ENCODE measurements around the gene ADD2.
"Not testable (repeated sequence)": the region's sequence is repeated elsewhere in the genome, so short reads cannot be mapped to it uniquely, and the experiment has no call there.

ADD2 gene, protein sequence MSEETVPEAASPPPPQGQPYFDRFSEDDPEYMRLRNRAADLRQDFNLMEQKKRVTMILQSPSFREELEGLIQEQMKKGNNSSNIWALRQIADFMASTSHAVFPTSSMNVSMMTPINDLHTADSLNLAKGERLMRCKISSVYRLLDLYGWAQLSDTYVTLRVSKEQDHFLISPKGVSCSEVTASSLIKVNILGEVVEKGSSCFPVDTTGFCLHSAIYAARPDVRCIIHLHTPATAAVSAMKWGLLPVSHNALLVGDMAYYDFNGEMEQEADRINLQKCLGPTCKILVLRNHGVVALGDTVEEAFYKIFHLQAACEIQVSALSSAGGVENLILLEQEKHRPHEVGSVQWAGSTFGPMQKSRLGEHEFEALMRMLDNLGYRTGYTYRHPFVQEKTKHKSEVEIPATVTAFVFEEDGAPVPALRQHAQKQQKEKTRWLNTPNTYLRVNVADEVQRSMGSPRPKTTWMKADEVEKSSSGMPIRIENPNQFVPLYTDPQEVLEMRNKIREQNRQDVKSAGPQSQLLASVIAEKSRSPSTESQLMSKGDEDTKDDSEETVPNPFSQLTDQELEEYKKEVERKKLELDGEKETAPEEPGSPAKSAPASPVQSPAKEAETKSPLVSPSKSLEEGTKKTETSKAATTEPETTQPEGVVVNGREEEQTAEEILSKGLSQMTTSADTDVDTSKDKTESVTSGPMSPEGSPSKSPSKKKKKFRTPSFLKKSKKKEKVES

GRCh38 chr2:70767699-70768589, at the start of gene ADD2:
Gene ADD2 (minus strand): TSS chr2:70768200. CDS start chr2:70706408, 61,792 bp downstream.
- TF ChIP-seq ZNF274 (IDR thresholded peaks at IDR 0.05; ENCODE audit: low read depth, low read length), result no peak
- H3K4me3 ChIP-seq (ENCODE audit: low read length), result peak within 1 kb of the TSS; percentile 1; the same call in 1 of the 2 replicates

GRCh38 chr2:70817284-70817954, 49.4 kb upstream of the ADD2 start:
- no peak for TF ChIP-seq ZNF274 (IDR thresholded peaks at IDR 0.05; ENCODE audit: low read depth, low read length)

DNA sequence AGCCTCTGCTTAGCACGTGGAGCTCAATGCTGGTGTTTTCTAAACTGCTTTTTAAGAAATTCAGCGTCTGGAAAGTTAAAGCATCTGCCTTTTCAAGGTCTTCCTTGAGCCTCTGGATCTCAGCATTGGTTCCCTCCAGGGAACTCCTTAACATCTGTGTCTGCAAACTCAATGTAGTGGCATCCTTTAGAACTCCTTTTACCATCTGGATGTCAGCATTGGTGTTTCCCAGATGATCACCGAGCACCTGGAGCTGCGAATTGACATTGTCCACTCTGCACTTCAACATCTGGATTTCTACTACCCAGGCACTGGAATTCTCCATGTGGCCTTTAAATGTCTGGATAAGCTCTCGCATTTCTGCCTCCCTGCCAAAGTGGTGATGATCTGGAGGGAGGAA, 48.7 kb upstream of the ADD2 start:
- no peak for TF ChIP-seq ZNF274 (IDR thresholded peaks at IDR 0.05; ENCODE audit: low read depth, low read length)
- no peak overlapping the region for H3K4me3 ChIP-seq (ENCODE audit: low read length)

More at GRCh38 chr2:70817284-70817954, 49.4 kb upstream of the ADD2 start:
- no peak overlapping the region for H3K4me3 ChIP-seq (ENCODE audit: low read length)

DNA sequence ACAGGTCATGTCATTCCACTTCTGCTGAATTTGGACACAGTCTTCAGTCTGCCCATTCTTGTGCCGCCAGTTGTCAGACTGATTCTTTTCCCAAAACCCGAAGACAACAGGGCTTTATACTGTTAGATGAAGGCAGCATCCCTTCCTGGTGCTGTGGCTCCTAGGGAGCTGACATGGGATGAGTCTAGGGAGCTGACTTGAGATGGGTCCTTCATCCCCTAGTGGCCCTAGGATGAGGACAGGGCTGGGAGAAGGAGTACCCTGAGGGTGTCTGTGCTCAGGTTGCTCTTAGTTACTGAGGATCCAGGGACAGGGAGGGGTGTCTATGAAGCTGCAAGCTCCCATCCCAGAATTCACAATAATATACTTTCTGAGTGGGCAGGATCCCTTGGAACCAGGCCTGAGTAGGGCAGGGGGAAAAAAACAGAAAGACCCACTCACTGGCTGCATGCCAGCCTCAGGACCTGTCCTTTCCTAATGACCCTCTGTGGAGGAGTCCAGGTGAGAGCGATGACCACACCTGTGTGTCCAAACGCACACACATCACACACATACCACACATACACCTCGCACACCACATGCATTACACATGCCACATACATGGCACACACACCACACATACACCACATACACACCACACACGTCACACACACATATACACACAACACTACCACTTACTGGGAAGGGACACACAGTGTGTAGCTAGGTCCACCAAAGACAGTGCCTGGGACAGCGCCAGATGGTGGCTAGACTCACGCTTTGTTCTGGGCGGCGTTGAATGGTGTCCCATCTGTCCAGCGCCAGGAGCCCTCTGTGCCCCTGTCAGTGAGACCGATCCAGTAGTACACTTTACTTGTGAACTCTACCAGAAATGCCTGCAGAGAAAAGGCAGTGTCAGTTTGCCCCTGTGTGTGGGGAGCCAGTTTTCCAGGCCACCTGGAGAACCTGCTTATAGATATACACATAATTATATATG, 41.3 kb upstream of the ADD2 start:
- no peak for TF ChIP-seq ZNF274 (IDR thresholded peaks at IDR 0.05; ENCODE audit: low read depth, low read length)
- H3K4me3 ChIP-seq (ENCODE audit: low read length), result no peak overlapping the region

GRCh38 chr2:70807828-70808118, 39.8 kb upstream of the ADD2 start:
- H3K4me3 ChIP-seq (ENCODE audit: low read length), result no peak overlapping the region
- TF ChIP-seq ZNF274 (IDR thresholded peaks at IDR 0.05; ENCODE audit: low read depth, low read length), result no peak

GRCh38 chr2:70807102-70807827, 39.3 kb upstream of the ADD2 start:
- no peak overlapping the region for H3K4me3 ChIP-seq (ENCODE audit: low read length)
- TF ChIP-seq ZNF274 (IDR thresholded peaks at IDR 0.05; ENCODE audit: low read depth, low read length), result no peak

DNA sequence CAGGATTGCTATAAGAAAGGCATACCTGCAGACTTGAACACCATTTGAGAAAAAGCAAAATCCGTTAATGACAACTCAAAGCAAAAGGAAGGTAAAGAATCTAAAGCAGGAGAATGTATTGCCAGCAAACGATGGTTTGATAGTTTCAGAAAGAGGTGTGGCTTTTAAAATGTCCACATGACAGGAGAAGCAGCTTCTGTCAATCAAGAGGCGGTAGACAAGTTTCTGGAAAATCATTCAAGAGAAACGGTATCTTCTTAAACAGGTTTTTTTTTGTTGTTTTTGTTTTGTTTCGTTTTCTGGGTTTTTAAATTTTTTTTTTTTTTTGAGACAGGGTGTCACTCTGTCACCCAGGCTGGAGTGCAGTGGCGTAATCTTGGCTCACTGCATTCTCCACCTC, 38.6 kb upstream of the ADD2 start:
- no peak overlapping the region for H3K4me3 ChIP-seq (ENCODE audit: low read length)
- no peak for TF ChIP-seq ZNF274 (IDR thresholded peaks at IDR 0.05; ENCODE audit: low read depth, low read length)

DNA sequence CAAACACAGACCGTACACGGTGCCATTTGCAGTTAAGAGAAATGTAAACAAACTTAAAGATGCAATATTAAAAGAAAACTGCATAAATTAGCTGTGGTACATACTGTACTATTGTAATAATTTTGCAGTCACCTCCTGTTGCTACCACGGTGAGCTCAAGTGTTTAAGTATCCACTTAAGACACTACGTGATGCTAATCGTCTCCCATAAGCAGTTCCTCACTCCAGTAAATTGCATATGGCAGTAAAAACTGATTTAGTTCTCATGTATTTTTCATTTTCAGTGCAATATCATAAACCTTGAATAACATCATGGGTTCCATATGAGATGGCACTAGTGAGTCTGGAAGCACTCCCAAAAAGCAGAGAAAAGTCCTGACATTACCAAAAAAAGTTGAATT, 38.0 kb upstream of the ADD2 start:
- no peak overlapping the region for H3K4me3 ChIP-seq (ENCODE audit: low read length)
- no peak for TF ChIP-seq ZNF274 (IDR thresholded peaks at IDR 0.05; ENCODE audit: low read depth, low read length)

GRCh38 chr2:70801607-70802263, 33.7 kb upstream of the ADD2 start:
- TF ChIP-seq ZNF274 (IDR thresholded peaks at IDR 0.05; ENCODE audit: low read depth, low read length), result no peak
- no peak overlapping the region for H3K4me3 ChIP-seq (ENCODE audit: low read length)

- TF ChIP-seq ZNF274 (IDR thresholded peaks at IDR 0.05; ENCODE audit: low read depth, low read length), result no peak
- H3K4me3 ChIP-seq (ENCODE audit: low read length), result no peak overlapping the region
These were observed 31.7 kb upstream of the ADD2 start for GRCh38 chr2:70799706-70800105.

DNA sequence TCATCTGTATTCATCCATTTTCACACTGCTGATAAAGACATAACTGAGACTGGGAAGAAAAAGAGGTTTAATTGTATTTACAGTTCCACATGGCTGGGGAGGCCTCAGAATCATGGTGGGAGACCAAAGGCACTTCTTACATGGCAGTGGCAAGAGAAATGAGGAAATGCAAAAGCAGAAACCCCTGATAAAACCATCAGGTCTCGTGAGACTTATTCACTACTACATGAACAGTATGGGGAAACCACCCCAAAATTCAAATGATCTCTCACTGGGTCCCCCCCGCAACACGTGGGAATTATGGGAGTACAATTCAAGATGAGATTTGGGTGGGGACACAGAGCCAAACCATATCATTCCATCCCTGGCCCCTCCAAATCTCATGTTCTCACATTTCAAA, 30.0 kb upstream of the ADD2 start:
- not testable (repeated sequence) for H3K4me3 ChIP-seq (ENCODE audit: low read length)

DNA sequence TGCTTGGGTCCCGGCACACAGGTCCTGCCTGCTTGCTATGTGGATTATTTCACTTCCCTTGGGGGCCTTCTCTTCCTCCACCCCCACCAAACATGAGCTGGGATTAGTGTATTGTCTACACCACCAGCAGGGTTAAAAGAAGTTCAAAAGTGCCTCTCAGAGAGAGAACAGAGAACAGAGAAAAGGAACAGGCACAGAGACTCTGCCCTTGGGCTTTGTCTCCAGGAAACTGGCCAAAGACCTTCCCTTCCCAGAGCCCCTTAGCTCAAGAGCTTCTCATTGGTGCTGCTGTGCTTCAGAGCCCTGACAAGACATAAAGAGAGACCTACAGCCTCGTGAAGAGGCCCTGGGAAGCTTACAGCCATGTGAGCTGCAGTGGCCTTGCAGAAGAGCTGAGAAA, 29.5 kb upstream of the ADD2 start:
- no peak for TF ChIP-seq ZNF274 (IDR thresholded peaks at IDR 0.05; ENCODE audit: low read depth, low read length)
- H3K4me3 ChIP-seq (ENCODE audit: low read length), result no peak overlapping the region
